BE2C (cell line): ENCODE results near the gene TIMP3.
A peak's percentile ranks its signal among the peaks of the same experiment; 100 is the strongest.

Experiments
- DNase-seq: peaks from one replicate; pipeline ENCODE4 v3.0.0-alpha.2; 2020
- H3K27me3 ChIP-seq: fragments of 250-450 bp; sonication (Bioruptor Pico); 2 replicates; pipeline ENCODE4 v1.5.1; 2020; ENCODE audit warnings: mild to moderate bottlenecking
- H3K36me3 ChIP-seq: fragments of 250-450 bp; sonication (Bioruptor Pico); 2 replicates; pipeline ENCODE4 v1.5.1; 2020; ENCODE audit warnings: mild to moderate bottlenecking
- H3K4me1 ChIP-seq: fragments of 250-450 bp; sonication (Bioruptor Pico); 2 replicates; pipeline ENCODE4 v1.5.1; 2020
- H3K4me3 ChIP-seq: 2 replicates; pipeline ENCODE4 v1.5.1; 2011; ENCODE audit warnings: low read depth, low read length
- H3K9me3 ChIP-seq: fragments of 250-450 bp; sonication (Bioruptor Pico); 2 replicates; pipeline ENCODE4 v1.5.1; 2020
- TF ChIP-seq, protein P1 (sequence below): IDR thresholded peaks from 2 replicates; pipeline ENCODE4 v1.5.1; 2012; ENCODE audit warnings: mild to moderate bottlenecking, low read depth, low read length

Gene TIMP3

DNA sequence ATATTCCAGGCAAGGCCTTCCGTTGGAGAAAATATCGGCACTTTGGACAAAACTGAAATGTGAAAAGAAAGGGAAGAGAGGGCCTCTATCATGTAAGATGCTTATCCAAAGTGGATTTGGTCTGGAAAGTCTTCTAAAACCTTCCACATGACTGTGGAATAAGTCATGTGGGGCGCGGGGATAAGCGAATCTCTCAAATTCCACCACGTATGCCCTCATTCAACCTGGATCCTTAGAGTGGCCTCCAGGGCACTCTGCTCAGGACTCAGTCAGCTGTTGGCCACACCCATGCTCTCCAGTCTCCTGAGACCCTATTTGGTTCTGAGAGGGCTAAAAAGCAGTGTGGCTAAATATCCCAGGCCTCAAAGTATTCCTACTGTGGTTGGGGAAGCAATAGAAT, 2.0 kb upstream of the TIMP3 start:
- TF ChIP-seq, protein P1, sequence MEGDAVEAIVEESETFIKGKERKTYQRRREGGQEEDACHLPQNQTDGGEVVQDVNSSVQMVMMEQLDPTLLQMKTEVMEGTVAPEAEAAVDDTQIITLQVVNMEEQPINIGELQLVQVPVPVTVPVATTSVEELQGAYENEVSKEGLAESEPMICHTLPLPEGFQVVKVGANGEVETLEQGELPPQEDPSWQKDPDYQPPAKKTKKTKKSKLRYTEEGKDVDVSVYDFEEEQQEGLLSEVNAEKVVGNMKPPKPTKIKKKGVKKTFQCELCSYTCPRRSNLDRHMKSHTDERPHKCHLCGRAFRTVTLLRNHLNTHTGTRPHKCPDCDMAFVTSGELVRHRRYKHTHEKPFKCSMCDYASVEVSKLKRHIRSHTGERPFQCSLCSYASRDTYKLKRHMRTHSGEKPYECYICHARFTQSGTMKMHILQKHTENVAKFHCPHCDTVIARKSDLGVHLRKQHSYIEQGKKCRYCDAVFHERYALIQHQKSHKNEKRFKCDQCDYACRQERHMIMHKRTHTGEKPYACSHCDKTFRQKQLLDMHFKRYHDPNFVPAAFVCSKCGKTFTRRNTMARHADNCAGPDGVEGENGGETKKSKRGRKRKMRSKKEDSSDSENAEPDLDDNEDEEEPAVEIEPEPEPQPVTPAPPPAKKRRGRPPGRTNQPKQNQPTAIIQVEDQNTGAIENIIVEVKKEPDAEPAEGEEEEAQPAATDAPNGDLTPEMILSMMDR = no peak
- no peak for DNase-seq
- no peak overlapping the region for H3K4me3 ChIP-seq
- peaks cover 4% of the 10 kb centered on the region; the same call in 1 of the 2 replicates for H3K27me3 ChIP-seq
- no peaks in the 10 kb centered on the region for H3K4me1 ChIP-seq
- H3K36me3 ChIP-seq = no peaks in the 10 kb centered on the region
- no peaks in the 10 kb centered on the region for H3K9me3 ChIP-seq

DNA sequence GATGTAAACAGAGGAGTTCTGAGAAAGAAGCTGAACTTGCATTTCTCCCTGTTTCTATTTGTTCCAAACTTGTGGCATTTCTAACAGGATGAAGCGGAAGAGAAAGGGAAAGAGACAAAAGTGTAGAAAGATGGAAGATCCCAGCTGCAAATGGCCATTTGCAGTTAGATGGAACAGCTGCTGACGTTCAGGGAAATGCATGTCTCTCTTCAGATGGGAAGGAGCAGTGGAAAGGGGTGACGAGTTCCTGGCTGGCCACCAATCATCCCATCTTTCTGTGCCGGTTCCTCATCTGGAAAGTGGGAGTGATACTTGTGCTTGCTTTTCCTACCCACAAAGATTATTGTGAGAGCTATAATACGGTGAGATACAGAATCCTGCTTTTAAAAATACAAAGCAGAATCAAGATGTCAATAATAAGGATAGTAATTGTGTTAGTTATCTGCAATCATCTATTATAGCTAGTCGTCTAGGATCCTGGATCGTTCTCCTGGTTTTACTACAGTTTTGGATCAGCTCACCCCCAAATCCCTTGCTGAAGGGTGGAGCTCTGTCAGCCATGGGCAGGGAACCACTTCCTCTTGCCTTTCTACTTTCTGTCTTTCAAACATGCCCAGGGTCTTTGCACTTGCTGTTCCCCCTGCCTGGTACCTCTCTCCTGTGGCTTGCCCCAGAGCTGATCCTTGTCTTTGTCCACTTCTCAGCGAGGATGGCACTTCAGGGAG, 1.2 kb upstream of the TIMP3 start:
- no peak for DNase-seq

GRCh38 chr22:32800994-32801536, 440 bp upstream of the TIMP3 start:
- Histone ChIP-seq H3K27me3 (peaks cover 4% of the 10 kb centered on the region; the same call in 1 of the 2 replicates), H3K4me3 (peak overlapping the region; percentile 67), H3K36me3 (no peaks in the 10 kb centered on the region), H3K4me1 (no peaks in the 10 kb centered on the region), H3K9me3 (no peaks in the 10 kb centered on the region)
- TF ChIP-seq, protein P1 = no peak
- DNase-seq = no peak

More for the DNA sequence above, 1.2 kb upstream of the TIMP3 start:
- Histone ChIP-seq H3K27me3 (peaks cover 4% of the 10 kb centered on the region; the same call in 1 of the 2 replicates), H3K9me3 (no peaks in the 10 kb centered on the region), H3K36me3 (no peaks in the 10 kb centered on the region), H3K4me1 (no peaks in the 10 kb centered on the region), H3K4me3 (no peak overlapping the region)
- TF ChIP-seq, protein P1 = no peak

DNA sequence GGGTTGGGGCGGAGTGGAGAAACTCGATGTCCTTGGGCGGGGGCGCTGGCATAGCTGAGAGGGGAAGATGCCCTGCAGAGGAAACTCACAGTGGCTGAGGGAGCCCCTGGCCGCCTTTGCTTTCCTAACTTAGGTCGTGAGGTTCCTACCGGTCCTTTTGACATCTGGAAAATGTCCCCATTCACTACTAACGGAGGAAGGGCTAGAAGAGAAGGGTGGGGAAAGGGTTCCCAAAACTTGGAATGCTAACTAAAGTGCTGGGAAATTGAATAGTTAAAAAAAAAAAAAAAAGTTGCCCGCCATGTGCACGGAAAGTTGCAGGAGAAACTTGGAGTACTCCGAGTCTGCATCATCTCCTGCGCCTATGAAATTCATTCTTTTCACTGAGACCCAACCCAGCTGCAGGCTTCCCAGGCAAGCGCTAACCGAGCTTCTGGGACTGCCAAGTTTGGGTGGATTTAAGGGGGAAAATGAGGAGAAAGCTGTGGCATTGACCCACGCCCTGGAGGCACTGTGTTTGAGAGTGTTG, 796 bp downstream of the TIMP3 start:
- no peaks in the 10 kb centered on the region for H3K9me3 ChIP-seq
- TF ChIP-seq, protein P1 = no peak
- 0 out of 2 replicates have a peak, but pooled peaks cover 4% of the 10 kb centered on the region for H3K27me3 ChIP-seq
- peak overlapping the region; percentile 67 for H3K4me3 ChIP-seq
- DNase-seq = no peak
- no peaks in the 10 kb centered on the region for H3K4me1 ChIP-seq
- no peaks in the 10 kb centered on the region for H3K36me3 ChIP-seq

GRCh38 chr22:32803020-32803737, 1.7 kb downstream of the TIMP3 start:
- TF ChIP-seq, protein P1 = no peak
- peak overlapping the region; percentile 67; the same call in 1 of the 2 replicates for H3K4me3 ChIP-seq
- no peak for DNase-seq

More at GRCh38 chr22:32803020-32803737, 1.7 kb downstream of the TIMP3 start:
- Histone ChIP-seq H3K9me3 (no peaks in the 10 kb centered on the region), H3K4me1 (no peaks in the 10 kb centered on the region), H3K27me3 (0 out of 2 replicates have a peak, but pooled peaks cover 4% of the 10 kb centered on the region), H3K36me3 (no peaks in the 10 kb centered on the region)
